Measurements from ENCODE around the gene NCR2.

The NCR2 gene

GRCh38 chr6:41359617-41360313 is 24.4 kb downstream of the NCR2 start:
- DNase-seq = no peak

GRCh38 chr6:41360314-41360685 is 24.9 kb downstream of the NCR2 start:
- no peak for DNase-seq

- no peak for DNase-seq
Measured at GRCh38 chr6:41366150-41366549, 30.7 kb downstream of the NCR2 start.

- no peak for DNase-seq
Measured at GRCh38 chr6:41367061-41367460, 31.7 kb downstream of the NCR2 start.

- DNase-seq = no peak
Measured at GRCh38 chr6:41367700-41368099, 32.3 kb downstream of the NCR2 start.

- DNase-seq = no peak
Measured at GRCh38 chr6:41370488-41371111, 35.2 kb downstream of the NCR2 start.

- DNase-seq = no peak
Measured at GRCh38 chr6:41371461-41371991, 36.1 kb downstream of the NCR2 start.

- DNase-seq = peak in 1 of 2 donors; percentile 16
Measured at GRCh38 chr6:41371992-41372831, 36.8 kb downstream of the NCR2 start.

GRCh38 chr6:41372832-41373626 is 37.6 kb downstream of the NCR2 start:
- no peak for DNase-seq

- DNase-seq = no peak
Measured at GRCh38 chr6:41373627-41373918, 38.2 kb downstream of the NCR2 start.

- no peak for DNase-seq
Measured at GRCh38 chr6:41373919-41374617, 38.7 kb downstream of the NCR2 start.

- no peak for DNase-seq
Measured at GRCh38 chr6:41374618-41375590, 39.5 kb downstream of the NCR2 start.

GRCh38 chr6:41375598-41376151 is 40.3 kb downstream of the NCR2 start:
- DNase-seq = no peak

- DNase-seq = no peak
Measured at GRCh38 chr6:41376176-41376575, 40.8 kb downstream of the NCR2 start.

- no peak for DNase-seq
Measured at GRCh38 chr6:41377071-41377470, 41.7 kb downstream of the NCR2 start.

GRCh38 chr6:41379306-41379705 is 43.9 kb downstream of the NCR2 start:
- DNase-seq = no peak

GRCh38 chr6:41386594-41386993 is 51.2 kb downstream of the NCR2 start:
- DNase-seq = no peak

GRCh38 chr6:41392246-41392645 is 56.8 kb downstream of the NCR2 start:
- DNase-seq = no peak

GRCh38 chr6:41396335-41396734 is 60.9 kb downstream of the NCR2 start:
- DNase-seq = no peak

GRCh38 chr6:41399424-41399823 is 64.0 kb downstream of the NCR2 start:
- DNase-seq = no peak

All from CD4-positive, alpha-beta T cell treated with Interleukin-4 for 1 hour (primary cell).